Smooth muscle cell (in vitro differentiated cells): ENCODE results near the gene KRTAP9-2. TPM values are rescaled to one million over a fixed set of nuclear protein-coding genes. Genes with fewer than 3 reads are reported as not detected.
"Not testable (repeated sequence)": the region's sequence is repeated elsewhere in the genome, so short reads cannot be mapped to it uniquely, and the experiment has no call there.

Experiments
- DNase-seq: peaks from one replicate; lab custom pipeline; 2025; ENCODE audit not compliant: unreplicated experiment; lab: John Stamatoyannopoulos, UW
- H2AFZ ChIP-seq: fragments of 200-600 bp; sonication (generic); 2 replicates; pipeline ENCODE4 v1.6.0; 2016; ENCODE audit warnings: antibody characterized with exemption, low read depth, mild to moderate bottlenecking
- H3F3A ChIP-seq: fragments of 200-600 bp; sonication (generic); 2 replicates; pipeline ENCODE4 v1.6.0; 2017; ENCODE audit warnings: antibody characterized with exemption, low read depth
- H3K27ac ChIP-seq: fragments of 200-600 bp; sonication (generic); 2 replicates; pipeline ENCODE4 v1.5.1; 2016; ENCODE audit warnings: low read depth, mild to moderate bottlenecking
- H3K27me3 ChIP-seq: fragments of 200-600 bp; sonication (generic); 2 replicates; pipeline ENCODE4 v1.6.1; 2016; ENCODE audit warnings: low read depth, mild to moderate bottlenecking
- H3K36me3 ChIP-seq: fragments of 200-600 bp; sonication (generic); 2 replicates; pipeline ENCODE4 v1.5.1; 2016; ENCODE audit warnings: low read depth
- H3K4me1 ChIP-seq: fragments of 200-600 bp; sonication (generic); 2 replicates; pipeline ENCODE4 v1.5.1; 2016; ENCODE audit warnings: low read depth
- H3K4me2 ChIP-seq: fragments of 200-600 bp; sonication (generic); 2 replicates; pipeline ENCODE4 v1.6.0; 2016; ENCODE audit warnings: mild to moderate bottlenecking
- H3K4me3 ChIP-seq: fragments of 200-600 bp; sonication (generic); 2 replicates; pipeline ENCODE4 v1.5.1; 2016; ENCODE audit warnings: mild to moderate bottlenecking
- H3K79me2 ChIP-seq: fragments of 200-600 bp; sonication (generic); 2 replicates; pipeline ENCODE4 v1.6.0; 2016; ENCODE audit warnings: low read depth, mild to moderate bottlenecking
- H3K9ac ChIP-seq: fragments of 200-600 bp; sonication (generic); 2 replicates; pipeline ENCODE4 v1.6.0; 2016; ENCODE audit warnings: low read depth
- H3K9me3 ChIP-seq: fragments of 200-600 bp; sonication (generic); replicated peaks from 2 replicates; pipeline ENCODE4 v1.5.1; 2016; ENCODE audit warnings: low read depth
- H4K20me1 ChIP-seq: fragments of 200-600 bp; sonication (generic); 2 replicates; pipeline ENCODE4 v1.6.0; 2016; ENCODE audit warnings: low read depth
- WGBS: methylation state at CpG from one replicate; pipeline ENCODE4 v1.1.7; 2016; ENCODE audit warnings: low lambda C conversion rate; 5-methylcytosine and 5-hydroxymethylcytosine counted together
- polyA plus RNA-seq: library from polyadenylated mRNA; unstranded; fragments of >200 nt; fragmentation: Nextera tagmentation; extraction: Ambion mirVana; gene quantifications from 2 replicates; pipeline ENCODE4 v1.2.1, GENCODE V29; 2016
- total RNA-seq: library from RNA; depleted of rRNA; stranded (reverse); fragments of >200 nt; gene quantifications from 2 replicates; pipeline ENCODE4 v1.2.3, GENCODE V29; 2014
- TF ChIP-seq, protein P1 (sequence below): fragments of 200-600 bp; sonication (generic); IDR thresholded peaks from 2 replicates; pipeline ENCODE4 v1.5.1; 2017; ENCODE audit warnings: borderline replicate concordance, mild to moderate bottlenecking, antibody characterized with exemption; ENCODE audit not compliant: insufficient read depth, poor library complexity, severe bottlenecking

Gene KRTAP9-2
- total and polyA plus RNA-seq, 2 experiments from 2014 or later, result not detected

DNA sequence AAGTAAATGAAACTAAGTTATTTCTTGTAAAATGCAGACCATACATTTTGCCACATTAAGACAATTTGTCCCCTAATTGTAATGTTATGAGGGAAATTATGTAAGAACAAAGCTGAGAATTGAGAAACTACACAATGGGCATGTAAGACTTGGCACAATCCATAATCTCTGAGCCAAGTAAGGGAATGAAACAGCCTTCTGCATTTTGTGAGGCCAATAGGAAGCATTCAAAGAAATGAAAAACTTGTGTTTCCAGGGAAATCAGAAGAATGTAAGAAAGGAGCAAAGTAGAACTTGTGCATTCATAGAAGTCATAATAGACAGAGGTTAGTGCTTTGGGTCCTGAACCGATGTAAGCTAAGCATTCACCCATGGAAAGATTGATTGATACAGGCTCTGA is 24.8 kb downstream of the KRTAP9-2 start:
- Histone ChIP-seq H3K4me2 (no peak overlapping the region), H3K4me1 (no peaks in the 10 kb centered on the region), H3K4me3 (no peak overlapping the region), H3K79me2 (no peaks in the 10 kb centered on the region), H3K9me3 (no peaks in the 10 kb centered on the region), H2AFZ (no peak overlapping the region), H3F3A (no peaks in the 10 kb centered on the region), H3K36me3 (no peaks in the 10 kb centered on the region), H3K9ac (no peak overlapping the region), H3K27me3 (peaks cover 55% of the 10 kb centered on the region), H4K20me1 (no peaks in the 10 kb centered on the region), H3K27ac (no peak overlapping the region)
- TF ChIP-seq, protein P1, sequence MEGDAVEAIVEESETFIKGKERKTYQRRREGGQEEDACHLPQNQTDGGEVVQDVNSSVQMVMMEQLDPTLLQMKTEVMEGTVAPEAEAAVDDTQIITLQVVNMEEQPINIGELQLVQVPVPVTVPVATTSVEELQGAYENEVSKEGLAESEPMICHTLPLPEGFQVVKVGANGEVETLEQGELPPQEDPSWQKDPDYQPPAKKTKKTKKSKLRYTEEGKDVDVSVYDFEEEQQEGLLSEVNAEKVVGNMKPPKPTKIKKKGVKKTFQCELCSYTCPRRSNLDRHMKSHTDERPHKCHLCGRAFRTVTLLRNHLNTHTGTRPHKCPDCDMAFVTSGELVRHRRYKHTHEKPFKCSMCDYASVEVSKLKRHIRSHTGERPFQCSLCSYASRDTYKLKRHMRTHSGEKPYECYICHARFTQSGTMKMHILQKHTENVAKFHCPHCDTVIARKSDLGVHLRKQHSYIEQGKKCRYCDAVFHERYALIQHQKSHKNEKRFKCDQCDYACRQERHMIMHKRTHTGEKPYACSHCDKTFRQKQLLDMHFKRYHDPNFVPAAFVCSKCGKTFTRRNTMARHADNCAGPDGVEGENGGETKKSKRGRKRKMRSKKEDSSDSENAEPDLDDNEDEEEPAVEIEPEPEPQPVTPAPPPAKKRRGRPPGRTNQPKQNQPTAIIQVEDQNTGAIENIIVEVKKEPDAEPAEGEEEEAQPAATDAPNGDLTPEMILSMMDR, result no peak
- DNase-seq, result no peak
- 85% methylated on average over 1 of the region's 1 CpG for WGBS

DNA sequence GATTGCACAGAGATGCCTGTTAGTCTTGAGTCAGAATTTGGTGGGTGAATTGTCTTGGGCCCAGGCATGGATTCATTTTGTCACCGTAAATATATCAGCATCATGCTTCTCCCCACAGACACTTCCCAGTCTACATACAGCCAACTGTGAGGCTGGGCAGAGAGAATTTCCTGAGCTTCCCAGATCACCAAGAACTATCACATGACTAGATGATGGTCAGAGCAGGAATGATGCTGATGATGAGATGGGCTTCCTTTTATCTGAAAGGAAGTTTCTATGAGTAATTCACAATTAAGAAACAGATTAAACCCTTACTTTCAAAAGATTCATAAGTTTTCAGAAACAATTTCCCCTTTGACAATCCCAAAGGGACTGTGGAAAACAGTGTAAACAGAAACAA is 28.4 kb downstream of the KRTAP9-2 start:
- H3K4me3 ChIP-seq, result no peak overlapping the region
- H3K27ac ChIP-seq, result no peak overlapping the region
- no peaks in the 10 kb centered on the region for H3K4me1 ChIP-seq
- no peak overlapping the region for H3K4me2 ChIP-seq
- 0% methylated on average over 1 of the region's 1 CpG for WGBS
- H3F3A ChIP-seq, result no peaks in the 10 kb centered on the region
- no peak overlapping the region for H3K9ac ChIP-seq
- H3K27me3 ChIP-seq, result peaks cover 65% of the 10 kb centered on the region
- H3K36me3 ChIP-seq, result no peaks in the 10 kb centered on the region
- no peak overlapping the region for H2AFZ ChIP-seq
- no peaks in the 10 kb centered on the region for H3K79me2 ChIP-seq
- DNase-seq, result no peak
- TF ChIP-seq, protein P1, result no peak
- H3K9me3 ChIP-seq, result no peaks in the 10 kb centered on the region
- no peaks in the 10 kb centered on the region for H4K20me1 ChIP-seq

DNA sequence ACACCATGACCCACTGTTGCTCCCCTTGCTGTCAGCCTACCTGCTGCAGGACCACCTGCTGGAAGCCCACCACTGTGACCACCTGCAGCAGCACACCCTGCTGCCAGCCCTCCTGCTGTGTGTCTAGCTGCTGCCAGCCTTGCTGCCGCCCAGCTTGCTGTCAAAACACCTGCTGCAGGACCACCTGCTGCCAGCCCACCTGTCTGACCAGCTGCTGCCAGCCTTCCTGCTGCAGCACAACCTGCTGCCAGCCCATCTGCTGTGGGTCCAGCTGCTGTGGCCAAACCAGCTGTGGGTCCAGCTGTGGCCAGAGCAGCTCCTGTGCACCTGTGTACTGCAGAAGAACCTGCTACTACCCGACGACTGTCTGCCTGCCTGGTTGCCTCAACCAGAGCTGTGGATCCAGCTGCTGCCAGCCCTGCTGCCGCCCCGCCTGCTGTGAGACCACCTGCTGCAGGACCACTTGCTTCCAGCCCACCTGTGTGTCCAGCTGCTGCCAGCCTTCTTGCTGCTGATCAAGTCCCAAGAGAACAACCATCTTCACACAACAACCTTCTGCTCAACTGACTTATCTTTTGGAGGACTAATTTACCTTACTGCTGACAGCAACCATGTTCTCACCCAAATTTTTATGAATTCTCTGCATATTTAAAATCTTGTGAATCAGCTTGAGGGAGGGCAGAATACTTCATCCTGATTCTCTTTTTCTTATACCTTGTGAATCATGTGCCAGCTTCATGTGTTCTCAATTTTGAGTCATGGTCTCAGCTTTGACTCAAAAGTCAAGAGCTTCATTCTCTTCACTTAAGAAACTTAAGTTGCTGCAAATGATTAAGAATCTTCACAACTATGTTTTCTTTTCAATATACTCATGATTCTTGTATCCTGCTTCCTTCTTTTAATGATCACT is 29.2 kb downstream of the KRTAP9-2 start, which contains the start of gene KRTAP9-9:
Gene KRTAP9-9 (plus strand): TSS at position 4 of the 910 bp plus-strand sequence.
- not testable (repeated sequence) for H3K36me3 ChIP-seq, H2AFZ ChIP-seq, DNase-seq, H3K4me1 ChIP-seq, H4K20me1 ChIP-seq, H3F3A ChIP-seq, H3K9me3 ChIP-seq, H3K9ac ChIP-seq, H3K4me2 ChIP-seq, H3K79me2 ChIP-seq, H3K27ac ChIP-seq, H3K4me3 ChIP-seq
- H3K27me3 ChIP-seq, result peaks cover 60% of the 10 kb centered on the region
- WGBS, result 85% methylated on average over 5 of the region's 5 CpGs

DNA sequence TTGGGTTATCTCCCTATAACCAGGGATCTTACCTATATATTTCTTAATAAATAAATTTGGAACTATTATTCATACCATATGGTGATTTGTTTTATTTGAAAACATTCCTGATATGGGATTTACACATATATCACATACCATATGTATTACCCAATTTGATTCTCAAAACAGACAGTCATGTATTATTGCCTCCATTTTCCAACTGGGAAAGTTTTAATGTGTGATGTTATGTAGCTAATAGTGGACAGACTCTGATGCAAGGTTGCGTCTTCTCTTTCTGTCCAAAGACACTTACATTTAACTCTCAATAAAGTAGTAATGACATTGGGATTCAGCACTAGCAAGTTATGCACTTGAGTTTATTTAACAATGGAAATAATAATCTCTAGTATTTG is 29.8 kb downstream of the KRTAP9-2 start:
- Histone ChIP-seq H3K9ac (no peak overlapping the region), H3F3A (no peaks in the 10 kb centered on the region), H3K27ac (no peak overlapping the region), H3K4me3 (no peak overlapping the region), H3K27me3 (peaks cover 53% of the 10 kb centered on the region), H3K36me3 (no peaks in the 10 kb centered on the region), H3K4me2 (no peak overlapping the region), H3K9me3 (no peaks in the 10 kb centered on the region), H3K4me1 (no peaks in the 10 kb centered on the region), H3K79me2 (no peaks in the 10 kb centered on the region), H4K20me1 (no peaks in the 10 kb centered on the region), H2AFZ (no peak overlapping the region)
- TF ChIP-seq, protein P1, result no peak
- 100% methylated on average over 1 of the region's 1 CpG for WGBS
- DNase-seq, result no peak
